ENCODE data around the gene EBLN2. TPM values are rescaled to one million over a fixed set of nuclear protein-coding genes. Genes with fewer than 3 reads are reported as not detected.

Gene EBLN2
- total RNA-seq, 1 donor from 2014 or later: 4.6 TPM

DNA sequence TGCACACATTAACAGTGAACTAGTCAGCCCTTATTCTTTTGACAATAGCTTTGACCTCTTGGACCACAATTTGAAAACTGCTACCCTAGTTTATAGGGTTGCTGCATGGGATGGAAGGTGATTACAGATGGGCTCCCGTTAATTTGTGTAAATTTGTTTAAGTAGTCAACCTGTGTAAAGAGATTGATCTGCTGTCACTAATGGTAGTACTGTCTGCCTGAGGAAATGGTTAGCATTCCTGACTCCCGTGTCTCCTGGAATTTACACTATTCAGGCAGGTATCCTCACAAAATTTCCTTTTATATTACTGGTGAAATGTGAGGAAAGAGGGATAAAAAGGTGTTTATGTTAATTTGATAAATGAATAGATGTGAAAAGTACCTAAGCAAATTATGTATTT is 15.3 kb upstream of the EBLN2 start:
- no peak for DNase-seq (ENCODE audit: extremely low spot score, unreplicated experiment)
- Mint-ChIP-seq H3K4me3 (ENCODE audit: unreplicated experiment) (no peak overlapping the region), H3K4me1 (ENCODE audit: unreplicated experiment) (peaks cover 30% of the 10 kb centered on the region), H3K9me3 (ENCODE audit: unreplicated experiment) (no peaks in the 10 kb centered on the region), H3K27ac (ENCODE audit: unreplicated experiment) (no peak overlapping the region), H3K36me3 (ENCODE audit: unreplicated experiment) (peaks cover 3% of the 10 kb centered on the region), H3K27me3 (ENCODE audit: unreplicated experiment) (no peaks in the 10 kb centered on the region)
- TF ChIP-seq CTCF (IDR thresholded peaks at IDR 0.05): no peak

- H3K4me1 Mint-ChIP-seq (ENCODE audit: unreplicated experiment): peaks cover 23% of the 10 kb centered on the region
- H3K27me3 Mint-ChIP-seq (ENCODE audit: unreplicated experiment): no peaks in the 10 kb centered on the region
- no peak overlapping the region for H3K4me3 Mint-ChIP-seq (ENCODE audit: unreplicated experiment)
- no peak overlapping the region for H3K27ac Mint-ChIP-seq (ENCODE audit: unreplicated experiment)
- DNase-seq (ENCODE audit: extremely low spot score, unreplicated experiment): no peak
- no peak for TF ChIP-seq CTCF (IDR thresholded peaks at IDR 0.05)
- no peaks in the 10 kb centered on the region for H3K9me3 Mint-ChIP-seq (ENCODE audit: unreplicated experiment)
- H3K36me3 Mint-ChIP-seq (ENCODE audit: unreplicated experiment): peaks cover 6% of the 10 kb centered on the region
Measured at GRCh38 chr3:73049319-73049718, 12.1 kb upstream of the EBLN2 start.

- no peak for TF ChIP-seq CTCF (IDR thresholded peaks at IDR 0.05)
- DNase-seq (ENCODE audit: extremely low spot score, unreplicated experiment): no peak
- H3K27ac Mint-ChIP-seq (ENCODE audit: unreplicated experiment): no peak overlapping the region
- peaks cover 6% of the 10 kb centered on the region for H3K36me3 Mint-ChIP-seq (ENCODE audit: unreplicated experiment)
- H3K4me3 Mint-ChIP-seq (ENCODE audit: unreplicated experiment): no peak overlapping the region
- H3K9me3 Mint-ChIP-seq (ENCODE audit: unreplicated experiment): no peaks in the 10 kb centered on the region
- H3K27me3 Mint-ChIP-seq (ENCODE audit: unreplicated experiment): no peaks in the 10 kb centered on the region
- peaks cover 22% of the 10 kb centered on the region for H3K4me1 Mint-ChIP-seq (ENCODE audit: unreplicated experiment)
Measured at GRCh38 chr3:73052857-73053256, 8.6 kb upstream of the EBLN2 start.

DNA sequence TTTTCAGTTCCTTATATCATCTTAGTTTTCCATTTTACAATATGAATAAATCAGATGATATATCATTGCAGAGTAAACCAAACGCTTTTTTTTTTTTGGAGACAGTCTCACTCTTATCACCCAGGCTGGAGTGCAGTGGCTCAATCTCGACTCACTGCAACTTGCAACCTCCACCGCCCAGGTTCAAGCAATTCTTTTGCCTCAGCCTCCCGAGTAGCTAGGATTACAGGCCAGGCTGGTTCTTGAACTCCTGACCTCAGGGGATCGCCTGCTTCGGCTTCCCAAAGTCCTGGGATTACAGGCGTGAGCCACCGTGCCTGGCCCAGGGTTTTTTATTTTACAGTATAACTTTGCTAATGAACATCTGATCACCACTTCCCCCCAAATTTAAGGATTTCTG is 5.9 kb upstream of the EBLN2 start:
- Mint-ChIP-seq H3K27ac (ENCODE audit: unreplicated experiment) (no peak overlapping the region), H3K27me3 (ENCODE audit: unreplicated experiment) (no peaks in the 10 kb centered on the region), H3K4me1 (ENCODE audit: unreplicated experiment) (peaks cover 35% of the 10 kb centered on the region), H3K36me3 (ENCODE audit: unreplicated experiment) (peaks cover 10% of the 10 kb centered on the region), H3K9me3 (ENCODE audit: unreplicated experiment) (no peaks in the 10 kb centered on the region), H3K4me3 (ENCODE audit: unreplicated experiment) (no peak overlapping the region)
- DNase-seq (ENCODE audit: extremely low spot score, unreplicated experiment): no peak
- no peak for TF ChIP-seq CTCF (IDR thresholded peaks at IDR 0.05)

- peaks cover 38% of the 10 kb centered on the region for H3K4me1 Mint-ChIP-seq (ENCODE audit: unreplicated experiment)
Measured at GRCh38 chr3:73056014-73056844, 5.2 kb upstream of the EBLN2 start.

More at GRCh38 chr3:73056014-73056844, 5.2 kb upstream of the EBLN2 start:
- no peaks in the 10 kb centered on the region for H3K27me3 Mint-ChIP-seq (ENCODE audit: unreplicated experiment)
- H3K9me3 Mint-ChIP-seq (ENCODE audit: unreplicated experiment): no peaks in the 10 kb centered on the region
- peak overlapping the region; percentile 29 for H3K27ac Mint-ChIP-seq (ENCODE audit: unreplicated experiment)
- peaks cover 10% of the 10 kb centered on the region for H3K36me3 Mint-ChIP-seq (ENCODE audit: unreplicated experiment)
- no peak overlapping the region for H3K4me3 Mint-ChIP-seq (ENCODE audit: unreplicated experiment)
- TF ChIP-seq CTCF (IDR thresholded peaks at IDR 0.05): peak; percentile 64
- no peak for DNase-seq (ENCODE audit: extremely low spot score, unreplicated experiment)

Data from osteocyte (in vitro differentiated cells).